ENCODE results near the gene RIPPLY1. TPM values are rescaled to one million over a fixed set of nuclear protein-coding genes. Genes with fewer than 3 reads are reported as not detected.

Gene RIPPLY1
- total RNA-seq (2014; rRNA removed; shearing (Covaris generic)), result not detected in 2 replicates

DNA sequence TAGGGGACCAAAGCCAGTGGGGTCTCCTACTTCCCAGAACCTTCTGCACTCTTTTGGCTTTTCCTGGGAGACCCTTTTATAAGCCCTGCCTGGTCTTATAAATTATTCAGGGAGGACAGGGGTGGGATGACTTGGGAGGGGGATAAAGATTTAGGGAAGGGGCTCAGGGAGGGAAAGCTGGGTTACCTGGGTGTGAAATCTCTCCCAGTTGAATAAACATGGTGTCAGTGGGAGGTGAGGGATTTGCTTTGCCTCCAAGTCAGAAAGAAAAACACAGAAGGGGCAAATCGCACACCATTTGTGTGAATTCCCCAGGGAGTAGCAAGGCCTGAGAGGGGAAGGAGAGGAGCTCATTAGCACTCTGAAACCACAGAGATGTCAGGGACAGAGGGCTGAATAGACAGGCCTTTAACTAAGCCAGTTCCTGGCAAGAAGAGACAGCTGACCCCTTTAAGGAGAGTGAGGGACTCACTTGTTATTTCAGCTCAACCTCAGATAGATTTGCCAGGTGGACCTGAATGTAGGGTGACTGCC, at the start of gene RIPPLY1:
TSS of gene RIPPLY1 (minus strand) at position 51 of the 534 bp plus-strand sequence. CDS start 54 bp downstream, outside the sequence.
- DNase-seq (ENCODE audit: low spot score), result no peak

- DNase-seq (ENCODE audit: low spot score), result no peak
Measured at GRCh38 chrX:106952538-106952937, 49.4 kb upstream of the RIPPLY1 start.

- DNase-seq (ENCODE audit: low spot score), result no peak
Measured at GRCh38 chrX:106952089-106952488, 48.9 kb upstream of the RIPPLY1 start.

DNA sequence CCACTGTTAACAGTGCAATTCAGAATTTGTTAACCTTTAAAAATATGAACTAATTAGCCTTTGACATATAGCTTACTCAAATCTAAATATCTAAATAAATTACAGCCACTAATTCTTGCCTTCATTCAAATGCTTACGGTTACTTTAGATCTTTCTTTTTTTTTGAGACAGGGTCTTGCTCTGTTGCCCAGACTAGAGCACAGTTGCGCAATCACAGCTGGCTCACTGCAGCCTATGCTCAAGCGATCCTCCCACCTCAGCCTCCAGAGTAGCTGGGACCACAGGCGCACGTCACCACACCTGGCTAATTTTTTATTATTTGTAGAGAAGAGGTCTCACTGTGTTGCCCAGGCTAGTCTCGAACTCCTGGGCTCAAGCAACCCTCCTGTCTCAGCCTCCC, 48.1 kb upstream of the RIPPLY1 start:
- DNase-seq (ENCODE audit: low spot score), result no peak

GRCh38 chrX:106950381-106950780, 47.2 kb upstream of the RIPPLY1 start:
- no peak for DNase-seq (ENCODE audit: low spot score)

GRCh38 chrX:106949366-106949765, 46.2 kb upstream of the RIPPLY1 start:
- no peak for DNase-seq (ENCODE audit: low spot score)

DNA sequence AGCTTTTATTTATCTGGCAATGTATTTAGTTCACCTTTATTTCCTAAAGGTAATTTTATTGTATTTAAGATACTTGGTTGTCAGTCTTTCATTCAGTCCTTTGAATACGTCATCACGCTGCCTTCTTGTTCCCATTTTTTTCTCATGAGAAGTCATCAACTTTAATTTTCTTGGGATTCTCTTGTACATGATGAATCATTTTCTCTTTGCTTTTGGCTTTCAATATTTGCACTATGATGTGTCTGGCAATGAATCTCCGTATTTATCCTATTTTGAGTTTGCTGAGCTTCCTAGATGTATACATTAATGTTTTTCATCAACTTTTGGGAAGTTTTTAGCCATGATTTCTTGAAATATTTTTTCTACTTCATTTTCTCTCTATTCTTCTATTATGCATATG, 45.5 kb upstream of the RIPPLY1 start:
- no peak for DNase-seq (ENCODE audit: low spot score)

GRCh38 chrX:106946464-106946863, 43.3 kb upstream of the RIPPLY1 start:
- DNase-seq (ENCODE audit: low spot score), result no peak

DNA sequence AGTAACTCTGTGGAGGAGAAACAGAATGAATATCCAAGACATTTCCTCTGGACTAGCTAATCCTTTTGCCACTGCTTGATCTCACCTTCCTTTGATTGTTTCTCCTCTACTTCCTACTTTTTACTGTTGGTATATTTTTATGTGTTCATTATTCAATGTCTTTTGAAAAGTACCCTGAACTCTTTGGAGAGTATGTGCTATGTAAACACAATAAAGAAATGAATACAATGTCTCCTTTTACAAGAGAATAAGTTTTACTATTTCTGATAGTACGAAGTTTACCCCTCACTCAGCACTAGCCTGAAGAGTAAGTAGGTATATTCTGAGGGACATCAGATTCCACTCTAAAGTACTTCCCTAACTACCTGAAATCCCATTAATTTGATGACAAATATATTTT, 36.9 kb upstream of the RIPPLY1 start:
- DNase-seq (ENCODE audit: low spot score), result no peak

GRCh38 chrX:106939566-106939965, 36.4 kb upstream of the RIPPLY1 start:
- no peak for DNase-seq (ENCODE audit: low spot score)

GRCh38 chrX:106936246-106936645, 33.1 kb upstream of the RIPPLY1 start:
- DNase-seq (ENCODE audit: low spot score), result no peak

- no peak for DNase-seq (ENCODE audit: low spot score)
Measured at GRCh38 chrX:106935175-106935574, 32.0 kb upstream of the RIPPLY1 start.

DNA sequence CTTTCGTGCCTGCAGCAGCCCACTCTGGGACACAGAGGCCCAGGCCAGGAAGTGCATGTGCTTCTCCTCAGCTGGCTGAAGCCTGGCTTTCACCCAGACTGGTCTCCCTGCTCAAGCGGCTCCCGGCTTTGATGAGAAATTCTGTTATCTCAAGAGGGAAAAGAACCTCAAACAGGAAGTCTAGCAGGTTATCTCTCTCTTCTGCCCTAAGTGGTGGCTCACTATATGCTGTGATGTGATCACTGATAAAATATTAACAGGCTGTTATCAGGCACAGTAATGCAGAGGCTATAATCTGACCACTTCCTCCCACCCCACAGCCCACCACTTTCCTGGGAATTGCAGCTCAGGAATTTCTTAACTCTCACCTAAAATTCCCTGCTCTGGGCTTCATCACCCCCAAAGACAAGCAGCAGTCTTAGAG, 30.4 kb upstream of the RIPPLY1 start:
- no peak for DNase-seq (ENCODE audit: low spot score)

GRCh38 chrX:106932960-106933537, 29.9 kb upstream of the RIPPLY1 start:
- DNase-seq (ENCODE audit: low spot score), result no peak

DNA sequence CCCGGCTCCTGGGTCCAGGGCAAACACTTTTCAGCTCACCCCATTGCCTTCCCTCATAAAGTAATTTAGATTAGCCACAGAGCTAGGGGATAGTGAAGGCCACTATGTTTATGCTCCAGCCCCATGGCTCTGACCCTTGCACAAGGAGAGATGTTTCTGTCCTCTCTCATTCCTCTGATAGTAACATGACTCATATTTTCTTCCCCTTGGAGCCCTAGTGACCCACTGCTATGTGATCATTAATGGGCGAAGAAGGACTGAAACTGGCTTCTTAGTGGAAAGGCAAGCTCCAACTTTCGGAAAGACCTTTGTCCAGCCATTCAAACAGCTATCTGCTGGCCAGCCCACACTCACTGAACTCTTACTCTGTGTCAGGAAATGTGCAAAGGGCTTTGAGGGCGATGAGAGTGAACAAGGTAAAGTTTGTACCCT, 29.4 kb upstream of the RIPPLY1 start:
- no peak for DNase-seq (ENCODE audit: low spot score)

- DNase-seq (ENCODE audit: low spot score), result no peak
Measured at GRCh38 chrX:106931831-106932491, 28.8 kb upstream of the RIPPLY1 start.

- no peak for DNase-seq (ENCODE audit: low spot score)
Measured at GRCh38 chrX:106928227-106928626, 25.1 kb upstream of the RIPPLY1 start.

DNA sequence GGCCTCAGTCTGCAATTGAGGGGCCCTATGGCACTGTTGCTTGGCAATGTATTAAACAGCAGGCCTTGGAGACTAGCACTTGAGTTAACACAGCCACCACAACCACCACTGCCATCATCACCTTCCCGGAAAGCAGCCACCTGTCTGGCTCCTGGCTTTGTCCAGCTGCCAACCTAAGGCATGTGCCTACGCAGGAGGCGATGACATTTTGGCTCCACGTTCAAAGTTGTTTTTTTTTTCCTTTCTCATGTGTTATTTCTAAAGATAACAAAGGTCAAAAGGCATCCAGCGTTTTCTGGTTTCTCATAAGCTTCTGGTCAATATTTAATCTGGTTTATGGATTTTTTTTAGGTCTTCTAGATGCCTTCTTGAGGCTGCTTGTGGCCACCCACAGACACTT, 24.6 kb upstream of the RIPPLY1 start:
- DNase-seq (ENCODE audit: low spot score), result no peak

- DNase-seq (ENCODE audit: low spot score), result no peak
Measured at GRCh38 chrX:106927023-106927422, 23.9 kb upstream of the RIPPLY1 start.

DNA sequence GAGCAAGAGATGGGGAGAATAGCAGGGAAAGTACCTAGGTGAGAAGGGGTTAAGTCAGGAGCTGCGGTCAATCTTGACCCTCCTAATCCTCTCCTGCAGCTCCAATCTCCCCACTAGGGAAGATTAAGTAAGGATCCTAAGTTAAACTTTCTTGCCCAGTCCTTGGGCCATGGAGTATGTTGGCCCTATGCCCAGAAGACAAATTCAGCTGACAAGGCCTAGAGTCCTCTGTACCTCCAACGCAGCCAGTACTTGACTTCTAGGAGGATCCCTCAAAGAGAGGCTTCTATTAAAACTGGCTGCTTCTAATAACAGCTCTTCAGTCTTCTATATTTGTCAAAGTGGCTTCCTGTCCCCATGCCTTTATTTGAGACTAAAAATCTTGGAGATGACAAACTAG, 18.5 kb upstream of the RIPPLY1 start:
- no peak for DNase-seq (ENCODE audit: low spot score)

DNA sequence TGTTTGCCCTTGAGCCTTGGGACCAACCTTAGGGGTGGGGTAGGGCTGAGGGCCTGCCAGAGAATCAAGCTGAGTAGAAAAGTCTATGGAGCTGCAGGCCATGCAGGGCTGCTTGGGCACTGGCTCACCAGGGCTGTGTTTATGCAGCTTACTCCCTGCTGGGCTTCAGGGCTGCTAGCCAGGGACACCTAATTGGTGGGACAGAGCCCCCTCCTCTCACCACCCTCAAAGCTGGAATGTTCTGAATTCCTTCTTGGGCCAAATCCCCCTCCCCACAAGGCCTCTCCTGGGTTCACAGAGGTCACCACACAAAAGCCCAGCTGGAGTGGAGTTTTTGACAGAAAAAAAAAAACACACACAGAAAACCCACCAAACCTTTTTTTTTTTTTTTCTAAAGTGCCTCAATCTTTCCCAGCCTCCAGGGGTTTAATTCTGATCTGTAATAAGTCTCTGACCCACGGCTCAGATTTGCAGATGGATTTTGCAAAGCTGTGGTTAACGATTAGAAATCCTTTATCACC, 16.9 kb upstream of the RIPPLY1 start, which contains the start of gene CLDN2:
TSS of gene CLDN2 (plus strand) at position 471 of the 521 bp plus-strand sequence. CDS start 7,827 bp downstream, outside the sequence.
- no peak for DNase-seq (ENCODE audit: low spot score)

DNA sequence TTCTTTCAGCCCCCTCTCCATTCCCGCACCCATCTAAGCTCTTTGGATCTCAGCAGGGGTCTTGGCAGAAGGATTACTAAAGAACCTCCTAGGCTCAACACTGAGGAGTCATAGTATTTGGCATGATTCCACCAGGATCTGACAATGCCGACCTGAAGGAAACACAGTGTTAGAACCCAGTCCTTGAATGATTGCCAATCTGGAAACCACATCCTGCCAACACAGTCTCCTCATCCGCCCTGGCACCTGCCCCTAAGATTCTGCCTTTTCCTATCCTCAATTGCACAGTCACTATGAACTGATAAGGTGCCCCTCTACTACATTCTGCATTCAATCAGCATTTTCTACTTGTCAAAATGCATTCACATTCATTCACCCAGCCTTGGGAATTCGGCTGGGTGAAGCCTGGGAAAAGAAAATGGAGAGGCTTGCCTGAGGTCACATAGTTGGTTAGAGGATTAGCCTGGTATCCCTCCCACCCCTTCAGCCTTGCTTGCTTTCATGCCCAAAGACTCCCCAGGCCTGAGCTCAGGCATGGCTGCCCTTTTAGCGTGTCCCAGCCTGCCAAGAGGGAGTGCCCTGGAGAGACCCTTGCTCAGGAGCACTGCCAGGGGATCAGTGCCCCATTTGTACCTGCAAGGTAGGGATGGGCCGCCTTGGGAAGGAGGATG, 14.8 kb upstream of the RIPPLY1 start:
- peak; percentile 86 for DNase-seq (ENCODE audit: low spot score)

Measured in H4 (cell line).